ENCODE measurements around the gene GNAS.
"Not testable (repeated sequence)": the region's sequence is repeated elsewhere in the genome, so short reads cannot be mapped to it uniquely, and the experiment has no call there.

The GNAS gene

GRCh38 chr20:58818586-58819285, 33.8 kb upstream of the GNAS start:
- peaks cover 5% of the 10 kb centered on the region for H3K36me3 ChIP-seq (replicated peaks; ENCODE audit: low read depth, low read length)
- peaks cover 4% of the 10 kb centered on the region for H3K27me3 ChIP-seq (ENCODE audit: low read depth, low read length)
- no peak overlapping the region for H2AFZ ChIP-seq (ENCODE audit: low read depth, low read length)
- H3K9ac ChIP-seq (ENCODE audit: low read length): no peak overlapping the region
- no peak overlapping the region for H3K4me3 ChIP-seq (ENCODE audit: low read length)
- H4K20me1 ChIP-seq (ENCODE audit: insufficient read depth, low read length): no peaks in the 10 kb centered on the region
- H3K9me3 ChIP-seq (ENCODE audit: insufficient read depth, low read length): no peaks in the 10 kb centered on the region
- no peak overlapping the region for H3K4me2 ChIP-seq (ENCODE audit: low read length)
- no peak overlapping the region for H3K27ac ChIP-seq (ENCODE audit: low read length)
- H3K79me2 ChIP-seq (ENCODE audit: low read length): no peaks in the 10 kb centered on the region
- no peaks in the 10 kb centered on the region for H3K4me1 ChIP-seq (ENCODE audit: low read length)
- TF ChIP-seq EZH2phosphoT487 (IDR thresholded peaks at IDR 0.05; ENCODE audit: low read depth) (no peak), CTCF (IDR thresholded peaks at IDR 0.05; ENCODE audit: low read depth, low read length) (no peak)

GRCh38 chr20:58819921-58820320, 32.6 kb upstream of the GNAS start:
- no peak overlapping the region for H3K4me3 ChIP-seq (ENCODE audit: low read length)
- H2AFZ ChIP-seq (ENCODE audit: low read depth, low read length): no peak overlapping the region
- no peak overlapping the region for H3K4me2 ChIP-seq (ENCODE audit: low read length)
- no peaks in the 10 kb centered on the region for H3K9me3 ChIP-seq (ENCODE audit: insufficient read depth, low read length)
- no peaks in the 10 kb centered on the region for H3K4me1 ChIP-seq (ENCODE audit: low read length)
- no peak for TF ChIP-seq CTCF (IDR thresholded peaks at IDR 0.05; ENCODE audit: low read depth, low read length)
- no peak for TF ChIP-seq EZH2phosphoT487 (IDR thresholded peaks at IDR 0.05; ENCODE audit: low read depth)
- H3K79me2 ChIP-seq (ENCODE audit: low read length): no peaks in the 10 kb centered on the region
- no peak overlapping the region for H3K9ac ChIP-seq (ENCODE audit: low read length)
- H3K27ac ChIP-seq (ENCODE audit: low read length): no peak overlapping the region
- peaks cover 5% of the 10 kb centered on the region for H3K36me3 ChIP-seq (replicated peaks; ENCODE audit: low read depth, low read length)
- H3K27me3 ChIP-seq (ENCODE audit: low read depth, low read length): no peaks in the 10 kb centered on the region
- no peaks in the 10 kb centered on the region for H4K20me1 ChIP-seq (ENCODE audit: insufficient read depth, low read length)

GRCh38 chr20:58820515-58820914, 32.0 kb upstream of the GNAS start:
- H3K4me2 ChIP-seq (ENCODE audit: low read length); H3K36me3 ChIP-seq (replicated peaks; ENCODE audit: low read depth, low read length); H3K4me3 ChIP-seq (ENCODE audit: low read length); H4K20me1 ChIP-seq (ENCODE audit: insufficient read depth, low read length); H3K4me1 ChIP-seq (ENCODE audit: low read length); H2AFZ ChIP-seq (ENCODE audit: low read depth, low read length); H3K79me2 ChIP-seq (ENCODE audit: low read length); H3K27me3 ChIP-seq (ENCODE audit: low read depth, low read length); H3K9me3 ChIP-seq (ENCODE audit: insufficient read depth, low read length); H3K27ac ChIP-seq (ENCODE audit: low read length); H3K9ac ChIP-seq (ENCODE audit: low read length): not testable (repeated sequence)

- peaks cover 5% of the 10 kb centered on the region for H3K36me3 ChIP-seq (replicated peaks; ENCODE audit: low read depth, low read length)
- H3K27ac ChIP-seq (ENCODE audit: low read length): no peak overlapping the region
- no peak for TF ChIP-seq EZH2phosphoT487 (IDR thresholded peaks at IDR 0.05; ENCODE audit: low read depth)
- no peak overlapping the region for H3K9ac ChIP-seq (ENCODE audit: low read length)
- no peaks in the 10 kb centered on the region for H3K27me3 ChIP-seq (ENCODE audit: low read depth, low read length)
- H3K4me2 ChIP-seq (ENCODE audit: low read length): no peak overlapping the region
- H4K20me1 ChIP-seq (ENCODE audit: insufficient read depth, low read length): no peaks in the 10 kb centered on the region
- H3K4me3 ChIP-seq (ENCODE audit: low read length): no peak overlapping the region
- no peaks in the 10 kb centered on the region for H3K4me1 ChIP-seq (ENCODE audit: low read length)
- H2AFZ ChIP-seq (ENCODE audit: low read depth, low read length): no peak overlapping the region
- H3K9me3 ChIP-seq (ENCODE audit: insufficient read depth, low read length): no peaks in the 10 kb centered on the region
- H3K79me2 ChIP-seq (ENCODE audit: low read length): no peaks in the 10 kb centered on the region
These were observed 30.4 kb upstream of the GNAS start for GRCh38 chr20:58822149-58822548.

GRCh38 chr20:58822748-58823730, 29.5 kb upstream of the GNAS start:
- Histone ChIP-seq H3K9ac (ENCODE audit: low read length) (no peak overlapping the region), H3K4me2 (ENCODE audit: low read length) (no peak overlapping the region), H3K9me3 (ENCODE audit: insufficient read depth, low read length) (no peaks in the 10 kb centered on the region), H3K27ac (ENCODE audit: low read length) (no peak overlapping the region), H3K36me3 (replicated peaks; ENCODE audit: low read depth, low read length) (peaks cover 5% of the 10 kb centered on the region), H3K27me3 (ENCODE audit: low read depth, low read length) (no peaks in the 10 kb centered on the region), H3K4me1 (ENCODE audit: low read length) (no peaks in the 10 kb centered on the region), H3K79me2 (ENCODE audit: low read length) (no peaks in the 10 kb centered on the region), H3K4me3 (ENCODE audit: low read length) (no peak overlapping the region), H2AFZ (ENCODE audit: low read depth, low read length) (no peak overlapping the region), H4K20me1 (ENCODE audit: insufficient read depth, low read length) (no peaks in the 10 kb centered on the region)
- TF ChIP-seq EZH2phosphoT487 (IDR thresholded peaks at IDR 0.05; ENCODE audit: low read depth) (no peak), CTCF (IDR thresholded peaks at IDR 0.05; ENCODE audit: low read depth, low read length) (no peak)
